HG03521 (cell line): ENCODE data around the gene PLXDC1.
"Not testable (repeated sequence)": the region's sequence is repeated elsewhere in the genome, so short reads cannot be mapped to it uniquely, and the experiment has no call there.

Experiments used
- ATAC-seq: cut with Tn5 transposase; IDR thresholded peaks from one replicate; pipeline ENCODE4 v1.9.1; 2021; ENCODE audit warnings: mild to moderate bottlenecking, moderate library complexity; ENCODE audit not compliant: unreplicated experiment

The PLXDC1 gene

GRCh38 chr17:39071573-39071972 is 79.9 kb downstream of the PLXDC1 start:
- ATAC-seq: no peak

- no peak for ATAC-seq
Measured at GRCh38 chr17:39069114-39069756, 82.2 kb downstream of the PLXDC1 start.

GRCh38 chr17:39064819-39065218 is 86.6 kb downstream of the PLXDC1 start:
- ATAC-seq: no peak

GRCh38 chr17:39064374-39064773 is 87.1 kb downstream of the PLXDC1 start:
- ATAC-seq: no peak

- ATAC-seq: no peak
Measured at GRCh38 chr17:39063681-39064069, 87.8 kb downstream of the PLXDC1 start.

- no peak for ATAC-seq
Measured at GRCh38 chr17:39062846-39063680, 88.4 kb downstream of the PLXDC1 start.

GRCh38 chr17:39058524-39058923 is 92.9 kb downstream of the PLXDC1 start:
- ATAC-seq: no peak

- ATAC-seq: no peak
Measured at GRCh38 chr17:39057701-39058206, 93.7 kb downstream of the PLXDC1 start.

- no peak for ATAC-seq
Measured at GRCh38 chr17:39054111-39054645, 97.3 kb downstream of the PLXDC1 start.

GRCh38 chr17:39052423-39052822 is 99.0 kb downstream of the PLXDC1 start:
- not testable (repeated sequence) for ATAC-seq

- ATAC-seq: no peak
Measured at GRCh38 chr17:39051001-39051585, 100.3 kb downstream of the PLXDC1 start.

- ATAC-seq: no peak
Measured at GRCh38 chr17:39045948-39046679, 105.3 kb downstream of the PLXDC1 start.

- no peak for ATAC-seq
Measured at GRCh38 chr17:39036009-39036408, 115.4 kb downstream of the PLXDC1 start.

- ATAC-seq: not testable (repeated sequence)
Measured at GRCh38 chr17:39035578-39035977, 115.9 kb downstream of the PLXDC1 start.

GRCh38 chr17:39028690-39029089 is 122.7 kb downstream of the PLXDC1 start:
- no peak for ATAC-seq

- no peak for ATAC-seq
Measured at GRCh38 chr17:39027455-39028035, 123.9 kb downstream of the PLXDC1 start.

- no peak for ATAC-seq
Measured at GRCh38 chr17:39026980-39027451, 124.4 kb downstream of the PLXDC1 start.

- ATAC-seq: not testable (repeated sequence)
Measured at GRCh38 chr17:39026346-39026745, 125.1 kb downstream of the PLXDC1 start.

GRCh38 chr17:39022924-39023323 is 128.5 kb downstream of the PLXDC1 start:
- no peak for ATAC-seq

- ATAC-seq: not testable (repeated sequence)
Measured at GRCh38 chr17:39020037-39020436, 131.4 kb downstream of the PLXDC1 start.
